ENCODE measurements around the gene STAB2. TPM values are rescaled to one million over a fixed set of nuclear protein-coding genes. Genes with fewer than 3 reads are reported as not detected.

The STAB2 gene
- total and polyA plus RNA-seq, 11 donors = 0.12 to 3.5 (median 0.37) TPM; not detected in 6

DNA sequence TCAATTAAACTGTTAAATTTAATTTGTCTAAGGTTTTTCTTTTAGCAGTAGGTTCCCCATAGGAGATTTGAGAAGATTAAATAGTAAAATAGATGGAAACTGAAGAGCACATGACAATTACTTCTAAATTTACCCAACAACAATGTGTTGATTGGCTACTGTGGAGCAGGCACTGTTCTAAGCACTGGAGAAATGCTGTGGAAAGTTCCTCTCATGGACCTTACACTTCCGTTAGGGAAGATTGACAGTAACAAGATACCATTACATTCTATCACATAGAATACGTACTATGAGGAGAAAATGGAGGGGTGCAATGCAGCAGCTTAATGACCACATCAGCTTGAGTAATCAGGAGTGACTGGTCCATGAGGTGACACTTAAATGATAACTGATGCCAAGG is 8.1 kb upstream of the STAB2 start:
- TF ChIP-seq POLR2A (IDR thresholded peaks at IDR 0.05) = no peak
- TF ChIP-seq, protein P1, sequence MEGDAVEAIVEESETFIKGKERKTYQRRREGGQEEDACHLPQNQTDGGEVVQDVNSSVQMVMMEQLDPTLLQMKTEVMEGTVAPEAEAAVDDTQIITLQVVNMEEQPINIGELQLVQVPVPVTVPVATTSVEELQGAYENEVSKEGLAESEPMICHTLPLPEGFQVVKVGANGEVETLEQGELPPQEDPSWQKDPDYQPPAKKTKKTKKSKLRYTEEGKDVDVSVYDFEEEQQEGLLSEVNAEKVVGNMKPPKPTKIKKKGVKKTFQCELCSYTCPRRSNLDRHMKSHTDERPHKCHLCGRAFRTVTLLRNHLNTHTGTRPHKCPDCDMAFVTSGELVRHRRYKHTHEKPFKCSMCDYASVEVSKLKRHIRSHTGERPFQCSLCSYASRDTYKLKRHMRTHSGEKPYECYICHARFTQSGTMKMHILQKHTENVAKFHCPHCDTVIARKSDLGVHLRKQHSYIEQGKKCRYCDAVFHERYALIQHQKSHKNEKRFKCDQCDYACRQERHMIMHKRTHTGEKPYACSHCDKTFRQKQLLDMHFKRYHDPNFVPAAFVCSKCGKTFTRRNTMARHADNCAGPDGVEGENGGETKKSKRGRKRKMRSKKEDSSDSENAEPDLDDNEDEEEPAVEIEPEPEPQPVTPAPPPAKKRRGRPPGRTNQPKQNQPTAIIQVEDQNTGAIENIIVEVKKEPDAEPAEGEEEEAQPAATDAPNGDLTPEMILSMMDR (IDR thresholded peaks at IDR 0.05) = no peak
- Histone ChIP-seq H3K9me3 (no peaks in the 10 kb centered on the region), H3K4me3 (no peak overlapping the region), H3K36me3 (no peaks in the 10 kb centered on the region), H3K27me3 (peaks cover 0 to 18% (median 0%) of the 10 kb centered on the region in 9 donors), H3K27ac (no peak overlapping the region), H3K4me1 (peaks cover 0 to 9% (median 0%) of the 10 kb centered on the region in 12 donors)
- no peak for ATAC-seq
- no peak for DNase-seq
- WGBS, 4 donors = 44 to 71% (median 56%) methylated on average over 2 of the region's 2 CpGs
- intact Hi-C loops (cut with DNase I) = loop anchor here in 1 of 10 donors (10.0 kb wide), 1 partner anchor 56 kb away; no protein-coding TSS in a partner anchor

DNA sequence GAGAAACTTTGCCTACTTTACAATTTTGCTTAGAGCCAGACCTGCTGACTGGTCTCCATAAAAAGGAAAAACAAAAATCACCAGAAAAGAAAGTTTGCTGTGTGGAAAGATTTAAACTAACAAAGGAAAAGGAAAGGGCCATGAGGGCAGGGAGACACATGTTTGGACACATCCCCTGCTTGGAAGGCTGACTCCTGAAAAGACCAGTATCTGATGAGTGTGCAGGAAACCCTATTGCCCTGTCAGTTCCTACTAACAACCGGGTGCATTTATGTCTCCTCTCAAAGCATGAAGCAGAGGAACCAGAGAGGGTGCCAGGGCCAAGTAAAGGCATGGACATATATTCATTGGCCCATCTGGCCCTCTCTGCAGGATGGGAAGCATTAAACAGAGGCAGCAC is 7.0 kb upstream of the STAB2 start:
- TF ChIP-seq, protein P1 (IDR thresholded peaks at IDR 0.05) = no peak
- TF ChIP-seq POLR2A (IDR thresholded peaks at IDR 0.05) = no peak
- intact Hi-C loops (cut with DNase I) = loop anchor here in 2 of 10 donors (5.0 to 10.0 kb wide), 3 partner anchors 52 to 295 kb away; no protein-coding TSS in a partner anchor
- Histone ChIP-seq H3K27ac (no peak overlapping the region), H3K36me3 (no peaks in the 10 kb centered on the region), H3K4me1 (peaks cover 0 to 7% (median 0%) of the 10 kb centered on the region in 12 donors), H3K9me3 (no peaks in the 10 kb centered on the region), H3K4me3 (no peak overlapping the region), H3K27me3 (peaks cover 0 to 18% (median 0%) of the 10 kb centered on the region in 9 donors)
- DNase-seq = no peak
- WGBS, 4 donors = 43 to 56% (median 45%) methylated on average over 1 of the region's 1 CpG
- no peak for ATAC-seq

DNA sequence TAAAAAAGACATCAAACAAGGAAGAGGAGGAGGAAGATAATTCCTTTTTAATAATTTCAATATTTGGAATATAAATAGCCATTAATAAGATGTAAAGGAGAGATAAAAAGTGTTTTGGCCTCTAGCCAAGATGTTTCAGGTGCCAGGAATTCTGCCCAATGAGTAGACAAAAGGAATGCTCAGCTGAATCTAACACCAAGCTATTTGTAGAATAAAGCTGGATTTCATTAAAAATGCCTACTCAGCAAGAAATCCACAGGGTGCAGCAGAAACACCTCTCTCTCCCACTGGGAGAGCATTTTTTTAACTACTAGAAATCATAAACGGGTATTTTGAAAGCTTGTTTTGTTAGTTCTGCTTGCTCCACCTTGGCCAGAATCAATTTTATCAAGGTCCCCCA is 4.1 kb upstream of the STAB2 start:
- H3K36me3 ChIP-seq = no peaks in the 10 kb centered on the region
- H3K9me3 ChIP-seq = no peaks in the 10 kb centered on the region
- no peak overlapping the region for H3K4me3 ChIP-seq
- ATAC-seq (no peak), DNase-seq (no peak)
- peaks cover 0 to 18% (median 0%) of the 10 kb centered on the region in 9 donors for H3K27me3 ChIP-seq
- no peak overlapping the region for H3K27ac ChIP-seq
- 46 to 57% (median 54%) methylated on average over 1 of the region's 1 CpG for WGBS, 4 donors
- TF ChIP-seq POLR2A (IDR thresholded peaks at IDR 0.05) = no peak
- TF ChIP-seq, protein P1 (IDR thresholded peaks at IDR 0.05) = no peak
- no peaks in the 10 kb centered on the region for H3K4me1 ChIP-seq
- intact Hi-C loops (cut with DNase I) = loop anchor here in 2 of 10 donors (5.0 to 10.0 kb wide), 3 partner anchors 49 to 292 kb away; no protein-coding TSS in a partner anchor

DNA sequence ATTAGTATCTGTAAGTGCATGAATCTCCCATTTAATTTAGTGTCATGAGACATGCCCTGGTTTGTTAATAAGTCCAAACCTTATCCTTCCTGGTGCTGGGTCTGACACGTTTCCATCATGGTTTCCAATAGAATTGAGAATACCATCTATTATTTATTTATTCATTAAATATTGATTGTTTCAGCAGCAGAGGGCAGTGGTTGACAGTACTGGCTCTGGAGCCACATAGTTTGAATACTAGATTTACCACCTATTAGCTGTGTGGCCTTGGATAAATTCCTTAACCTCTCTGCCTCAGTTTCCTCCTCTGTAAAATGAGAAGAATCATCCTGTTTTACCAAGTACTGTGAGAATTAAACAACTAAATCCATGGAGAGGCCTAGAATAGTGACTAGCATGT is 941 bp upstream of the STAB2 start:
- H3K27ac ChIP-seq = no peak overlapping the region
- no peak overlapping the region for H3K4me3 ChIP-seq
- no peaks in the 10 kb centered on the region for H3K9me3 ChIP-seq
- 49 to 76% (median 60%) methylated on average over 1 of the region's 1 CpG for WGBS, 4 donors
- H3K4me1 ChIP-seq = no peaks in the 10 kb centered on the region
- TF ChIP-seq, protein P1 (IDR thresholded peaks at IDR 0.05) = peak in 3 of 12 donors; percentile 9 to 27 (median 15)
- no peak for TF ChIP-seq POLR2A (IDR thresholded peaks at IDR 0.05)
- H3K27me3 ChIP-seq = peaks cover 0 to 3% (median 0%) of the 10 kb centered on the region in 9 donors
- intact Hi-C loops (cut with DNase I) = loop anchor here in 3 of 10 donors (5.0 to 10.0 kb wide), 3 partner anchors 46 to 289 kb away; no protein-coding TSS in a partner anchor
- no peak for DNase-seq
- no peak for ATAC-seq
- no peaks in the 10 kb centered on the region for H3K36me3 ChIP-seq

Measured in heart left ventricle (tissue), 16 donors.